ENCODE measurements around the gene BTG1.
A peak's percentile ranks its signal among the peaks of the same experiment; 100 is the strongest.

BTG1 gene

DNA sequence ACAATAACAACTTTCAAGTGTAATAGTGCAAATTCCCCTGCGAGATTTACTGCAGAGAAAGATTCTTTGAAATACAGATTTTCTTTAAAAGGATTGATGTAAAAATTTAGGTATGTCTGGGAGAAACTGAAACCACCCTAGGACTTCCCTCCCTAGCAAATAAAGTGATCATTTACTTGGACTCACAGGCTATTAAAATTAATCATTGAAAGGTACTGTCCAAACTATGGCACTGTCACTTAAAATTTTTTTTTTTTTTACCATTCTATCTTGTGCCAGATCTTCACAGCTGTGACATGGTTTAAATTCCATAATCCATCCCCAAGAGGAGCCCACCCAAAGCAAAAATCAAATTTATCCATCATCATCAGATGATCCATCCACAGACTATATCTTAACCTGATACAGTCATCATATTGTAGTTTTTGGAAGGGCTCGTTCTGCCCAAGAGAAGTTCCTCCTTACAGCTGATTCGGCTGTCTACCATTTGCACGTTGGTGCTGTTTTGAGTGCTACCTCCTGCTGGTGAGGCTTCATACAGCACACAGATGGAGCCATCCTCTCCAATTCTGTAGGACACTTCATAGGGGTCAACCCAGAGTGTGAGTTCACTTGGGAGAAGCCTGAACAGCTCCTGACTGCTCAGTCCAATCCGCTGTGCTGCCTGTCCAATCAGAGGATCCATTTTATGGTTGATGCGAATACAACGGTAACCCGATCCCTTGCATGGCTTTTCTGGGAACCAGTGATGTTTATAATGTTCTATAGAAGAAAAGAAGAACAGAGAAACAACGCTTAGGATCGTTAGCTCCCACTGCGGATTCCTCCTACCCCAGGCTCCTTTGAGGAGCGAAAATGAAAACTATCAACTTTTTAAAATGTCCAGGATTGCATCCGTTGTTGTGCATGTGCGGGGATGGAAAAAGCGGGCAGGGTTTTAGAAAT lies 1.7 kb downstream of the BTG1 start:
- TF ChIP-seq, protein P1, sequence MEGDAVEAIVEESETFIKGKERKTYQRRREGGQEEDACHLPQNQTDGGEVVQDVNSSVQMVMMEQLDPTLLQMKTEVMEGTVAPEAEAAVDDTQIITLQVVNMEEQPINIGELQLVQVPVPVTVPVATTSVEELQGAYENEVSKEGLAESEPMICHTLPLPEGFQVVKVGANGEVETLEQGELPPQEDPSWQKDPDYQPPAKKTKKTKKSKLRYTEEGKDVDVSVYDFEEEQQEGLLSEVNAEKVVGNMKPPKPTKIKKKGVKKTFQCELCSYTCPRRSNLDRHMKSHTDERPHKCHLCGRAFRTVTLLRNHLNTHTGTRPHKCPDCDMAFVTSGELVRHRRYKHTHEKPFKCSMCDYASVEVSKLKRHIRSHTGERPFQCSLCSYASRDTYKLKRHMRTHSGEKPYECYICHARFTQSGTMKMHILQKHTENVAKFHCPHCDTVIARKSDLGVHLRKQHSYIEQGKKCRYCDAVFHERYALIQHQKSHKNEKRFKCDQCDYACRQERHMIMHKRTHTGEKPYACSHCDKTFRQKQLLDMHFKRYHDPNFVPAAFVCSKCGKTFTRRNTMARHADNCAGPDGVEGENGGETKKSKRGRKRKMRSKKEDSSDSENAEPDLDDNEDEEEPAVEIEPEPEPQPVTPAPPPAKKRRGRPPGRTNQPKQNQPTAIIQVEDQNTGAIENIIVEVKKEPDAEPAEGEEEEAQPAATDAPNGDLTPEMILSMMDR (IDR thresholded peaks at IDR 0.05; ENCODE audit: borderline replicate concordance, insufficient read depth, low read depth, low read length): peak; percentile 78
- H3K4me3 ChIP-seq (ENCODE audit: low read depth, low read length): peak overlapping the region; percentile 98

DNA sequence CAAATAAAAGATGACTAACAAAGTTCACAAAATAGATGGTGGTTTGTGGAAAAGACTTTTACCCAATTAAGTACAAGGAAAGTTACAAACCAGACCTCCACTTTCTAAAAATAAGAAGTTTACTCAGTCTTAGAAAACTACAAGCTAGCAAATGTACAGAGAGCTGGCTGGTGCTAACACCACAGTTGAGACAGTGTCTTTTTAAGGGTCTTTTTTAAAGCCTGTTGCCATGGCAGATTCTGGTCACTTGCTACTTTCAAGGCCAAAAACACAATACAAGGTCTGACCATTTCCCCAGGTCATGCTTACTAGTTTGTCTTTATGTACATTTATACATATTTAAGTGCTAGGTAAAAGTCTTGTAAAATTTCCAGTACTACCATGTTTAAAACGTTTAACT lies 2.4 kb downstream of the BTG1 start:
- peak overlapping the region; percentile 98 for H3K4me3 ChIP-seq (ENCODE audit: low read depth, low read length)
- TF ChIP-seq, protein P1 (IDR thresholded peaks at IDR 0.05; ENCODE audit: borderline replicate concordance, insufficient read depth, low read depth, low read length): no peak

DNA sequence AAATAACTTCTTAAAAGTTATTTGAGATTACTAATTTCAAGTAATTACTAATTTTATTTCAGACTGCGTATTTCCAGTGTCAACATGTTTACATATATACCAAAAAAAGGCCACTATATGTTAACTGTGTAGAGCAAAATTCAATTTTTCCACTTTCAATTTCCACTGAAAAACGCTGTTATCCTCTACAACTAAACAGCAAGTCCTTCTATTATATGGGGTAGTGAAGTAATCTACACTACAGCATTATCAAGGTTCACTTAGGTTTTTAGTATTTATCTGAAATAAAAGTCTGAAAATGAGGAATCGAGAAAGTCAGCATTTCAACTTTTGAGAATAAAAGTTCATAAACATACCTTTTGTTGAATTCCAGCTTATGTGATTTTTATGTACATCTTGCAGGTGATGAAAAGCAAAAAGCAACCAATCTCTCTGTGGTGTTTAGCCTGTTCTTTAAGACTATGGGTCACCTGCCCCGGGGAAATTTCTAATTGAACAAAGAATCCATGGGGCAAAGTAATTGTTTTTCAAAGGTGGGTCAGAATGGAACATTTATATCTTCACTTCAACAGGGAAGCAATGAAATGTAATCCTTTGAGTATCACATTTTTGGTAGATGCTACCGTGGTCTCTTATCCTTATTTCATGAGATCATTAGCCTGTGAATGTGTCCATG lies 3.3 kb downstream of the BTG1 start:
- TF ChIP-seq, protein P1 (IDR thresholded peaks at IDR 0.05; ENCODE audit: borderline replicate concordance, insufficient read depth, low read depth, low read length): no peak

DNA sequence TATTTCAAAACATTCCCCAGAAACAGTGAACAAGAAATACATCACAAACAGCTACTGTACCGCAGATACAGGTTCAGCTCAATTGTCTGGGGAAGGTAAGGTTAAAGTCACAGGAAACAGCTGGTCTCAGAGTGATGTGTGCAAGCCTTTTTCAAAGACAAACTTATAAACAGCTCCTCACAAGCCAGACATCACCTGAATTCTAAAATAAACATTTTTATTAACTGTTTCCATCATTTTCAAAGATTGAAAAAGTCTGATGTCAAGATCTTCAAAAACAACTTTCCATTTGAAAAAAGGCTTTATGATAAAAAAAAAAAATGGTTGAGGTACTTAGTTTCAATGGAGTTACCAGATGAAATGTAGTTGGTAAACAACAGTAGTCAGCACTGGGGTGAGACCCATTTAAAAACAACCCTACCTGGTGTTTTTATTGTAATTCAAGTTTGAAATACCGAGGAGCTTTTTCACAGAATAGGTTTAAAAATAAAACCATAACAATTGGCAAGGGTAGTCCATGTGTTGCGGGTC lies 4.0 kb downstream of the BTG1 start:
- peak overlapping the region; percentile 98 for H3K4me3 ChIP-seq (ENCODE audit: low read depth, low read length)
- TF ChIP-seq, protein P1 (IDR thresholded peaks at IDR 0.05; ENCODE audit: borderline replicate concordance, insufficient read depth, low read depth, low read length): no peak

More for the DNA sequence above, 3.3 kb downstream of the BTG1 start:
- peak overlapping the region; percentile 98 for H3K4me3 ChIP-seq (ENCODE audit: low read depth, low read length)

DNA sequence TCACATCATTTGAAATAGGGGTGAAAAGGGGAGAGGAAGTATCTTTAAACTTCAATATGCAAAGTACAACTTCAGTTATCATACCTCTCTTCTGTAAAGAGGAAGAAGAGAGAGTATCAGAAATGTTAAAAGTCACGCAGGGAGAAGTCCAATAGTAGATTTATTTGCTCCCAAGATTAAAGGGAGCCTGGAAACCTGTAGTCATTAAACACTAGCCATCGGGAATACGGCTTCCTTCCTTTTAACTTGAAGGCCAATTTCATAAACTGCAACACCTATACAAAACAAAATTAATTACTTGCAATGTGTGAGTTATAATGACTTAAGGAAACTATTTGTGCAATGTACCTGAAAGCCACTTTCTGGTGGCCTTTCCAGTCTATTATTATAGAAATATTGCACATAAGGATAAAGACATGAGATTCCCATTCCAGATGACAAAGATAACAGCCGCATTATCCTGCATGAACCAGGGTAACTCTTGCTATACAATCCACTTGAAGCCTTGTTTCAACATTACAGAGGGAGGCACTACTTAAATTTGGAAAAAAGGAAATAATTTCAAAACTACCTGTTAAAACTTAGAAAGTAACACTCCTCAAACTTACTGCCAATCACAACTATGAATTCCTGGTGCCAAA lies 4.6 kb downstream of the BTG1 start:
- peak overlapping the region; percentile 98 for H3K4me3 ChIP-seq (ENCODE audit: low read depth, low read length)
- TF ChIP-seq, protein P1 (IDR thresholded peaks at IDR 0.05; ENCODE audit: borderline replicate concordance, insufficient read depth, low read depth, low read length): no peak

DNA sequence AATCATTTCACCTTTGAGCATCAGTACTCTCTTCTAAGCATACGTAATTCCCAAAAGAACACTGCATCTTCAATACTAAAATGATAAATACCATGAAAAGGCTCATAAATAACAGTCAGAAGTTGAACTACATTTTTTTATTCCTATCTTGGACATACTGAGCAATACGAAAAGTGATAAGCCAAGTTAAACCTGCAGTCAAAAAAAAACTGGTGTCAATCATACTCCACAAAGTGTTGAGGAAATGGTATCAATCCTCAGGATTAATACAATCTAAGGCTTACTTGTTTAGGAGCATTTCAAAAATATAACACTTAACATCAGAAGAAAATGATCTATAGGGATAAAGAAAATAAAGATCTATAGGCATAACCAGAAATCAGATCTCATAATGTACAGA lies 5.5 kb downstream of the BTG1 start:
- TF ChIP-seq, protein P1 (IDR thresholded peaks at IDR 0.05; ENCODE audit: borderline replicate concordance, insufficient read depth, low read depth, low read length): no peak
- H3K4me3 ChIP-seq (ENCODE audit: low read depth, low read length): peak overlapping the region; percentile 98
